Motor neuron (in vitro differentiated cells): Measurements from ENCODE around the gene TMEM120B. TPM values are rescaled to one million over a fixed set of nuclear protein-coding genes. Genes with fewer than 3 reads are reported as not detected.

ENCODE experiments used
- ATAC-seq, 8 experiments: fragments of 200-7000 bp; cut with Tn5 transposase; replicated peaks in 6 of 8; 2 replicates each; pipeline ENCODE4 v1.8.0; 2021; ENCODE audit warnings: mild to moderate bottlenecking in 8 of 8, moderate library complexity in 8 of 8
- H3K27ac ChIP-seq, 2 donors: fragments of 250-450 bp; sonication (Bioruptor Pico); 2 replicates each; pipeline ENCODE4 v1.9.0; 2021; ENCODE audit warnings: antibody characterized with exemption in 2 of 2, mild to moderate bottlenecking in 2 of 2, moderate library complexity in 1 of 2
- H3K4me1 ChIP-seq, 2 donors: fragments of 250-450 bp; sonication (Bioruptor Pico); replicated peaks in 1 of 2; 2 replicates each; pipeline ENCODE4 v1.6.1; 2021; ENCODE audit warnings: antibody characterized with exemption in 2 of 2, mild to moderate bottlenecking in 2 of 2, moderate library complexity in 1 of 2
- H3K4me3 ChIP-seq, 5 donors: fragments of 250-450 bp; sonication (Bioruptor Pico); 2 replicates each; pipeline ENCODE4 v1.9.0; 2021; ENCODE audit warnings: antibody characterized with exemption in 5 of 5, mild to moderate bottlenecking in 5 of 5, moderate library complexity in 4 of 5
- WGBS, 10 experiments: fragments of 450-650 bp; shearing (Covaris generic); methylation state at CpG; one replicate each; pipeline ENCODE4 v1.0.0; 2022; 5-methylcytosine and 5-hydroxymethylcytosine counted together
- in situ Hi-C, 9 experiments: fragments of 400-800 bp; cut with MboI; loops; one replicate each; pipeline ENCODE4 v1.15.0; 2021; ENCODE audit warnings: low sequenced_read_pairs in 9 of 9, low pct_unique_long_range_greater_than_20kb in 2 of 9; ENCODE audit not compliant: unreplicated experiment in 9 of 9
- total RNA-seq, 8 experiments: library from RNA; unstranded; fragments of 300-600 nt; gene quantifications; 2 replicates each; pipeline versions ENCODE4 v1.2.3 to v1.2.4, GENCODE V29; 2022

TMEM120B gene
- total RNA-seq, 8 experiments from 2014 or later: 4.9 to 13.4 (median 7.7) TPM

DNA sequence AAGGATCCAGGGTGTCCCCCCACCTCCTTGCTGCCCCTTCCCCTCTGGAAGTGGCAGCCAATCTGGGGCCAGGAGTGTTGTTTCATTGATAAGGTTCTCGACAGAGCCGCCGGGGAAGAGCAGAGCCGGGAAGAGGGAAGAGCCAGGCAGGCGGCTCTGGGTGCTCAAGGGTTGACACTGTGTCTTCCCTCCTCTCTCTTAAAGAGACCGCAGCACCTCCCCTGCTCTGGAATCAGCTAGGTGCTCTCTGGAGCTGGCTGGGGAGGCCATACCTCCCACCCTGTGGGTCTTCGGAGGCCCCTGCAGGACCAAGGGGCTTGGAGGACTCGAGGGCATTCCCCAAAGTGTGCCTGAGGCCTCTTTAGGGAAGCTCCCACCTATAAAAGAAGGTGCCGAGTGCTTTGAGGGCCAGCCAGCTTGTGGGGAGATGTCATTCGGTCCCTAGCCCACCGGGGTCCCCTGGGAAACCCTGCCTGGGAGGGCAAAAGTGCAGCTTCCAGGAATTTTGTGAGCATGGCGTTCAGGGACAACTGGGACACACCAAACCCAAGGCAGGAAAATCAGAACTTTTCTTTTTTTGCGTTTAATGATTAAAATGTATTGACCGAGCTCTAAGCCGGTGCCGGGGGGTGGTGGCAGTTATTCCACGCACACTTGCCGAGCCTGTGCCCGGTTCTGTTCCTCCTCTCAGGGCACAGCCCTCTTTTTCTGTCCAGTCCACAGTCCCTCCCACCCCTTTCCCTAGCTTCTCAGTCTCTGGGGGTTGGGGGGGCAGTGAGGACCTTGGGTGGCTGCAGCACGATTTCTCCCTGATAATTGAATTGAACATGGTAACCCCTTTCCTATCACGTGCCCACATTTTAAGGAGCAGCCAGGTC lies 94.2 kb downstream of the TMEM120B start:
- peak; percentile 2 to 46 (median 26) for ATAC-seq
- WGBS, 10 experiments: 0 to 65% (median 15%) methylated on average over 1 to 19 of the region's 21 CpGs; no CpG with 5 or more reads in 1 of the 10 experiments
- Histone ChIP-seq H3K4me3 (peak overlapping the region; percentile 54 to 92 (median 57)), H3K27ac (peak overlapping the region; percentile 59 to 76), H3K4me1 (peaks cover 12 to 14% of the 10 kb centered on the region in 2 donors)
- in situ Hi-C loops: no loop called here

DNA sequence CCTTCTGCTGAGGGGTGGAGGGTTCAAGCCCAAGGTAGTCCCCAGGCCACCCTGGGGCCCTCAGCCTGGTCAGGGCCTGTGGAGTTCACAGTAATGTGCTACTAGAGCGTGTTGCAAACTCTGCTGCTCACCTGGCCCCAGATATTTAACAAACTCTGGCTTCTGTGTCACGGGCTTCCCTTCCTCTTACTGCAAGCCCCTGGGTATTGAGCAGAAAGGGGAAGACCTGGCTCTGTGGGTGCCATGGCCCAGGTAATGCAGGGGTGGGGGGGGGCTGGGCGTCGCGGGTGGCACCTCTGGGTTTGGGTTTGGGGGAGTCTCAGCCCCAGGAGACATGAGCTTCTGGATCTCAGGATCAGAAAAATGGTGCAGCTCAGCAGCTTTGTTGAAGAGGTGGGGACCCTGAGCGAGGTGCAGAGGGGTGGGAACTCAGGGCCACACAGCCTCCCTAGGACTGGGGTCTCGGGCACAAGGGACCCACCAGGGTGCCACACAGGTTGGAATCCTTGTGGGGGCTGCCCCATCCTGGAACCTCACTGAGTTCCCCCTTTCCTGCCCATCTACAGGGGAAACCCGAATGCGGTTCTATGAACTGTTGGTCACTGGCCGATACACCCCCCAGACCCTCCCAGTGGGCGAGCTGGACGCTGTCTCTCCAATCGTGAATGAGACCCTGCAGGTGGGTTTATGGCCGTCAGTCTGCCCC lies 95.2 kb downstream of the TMEM120B start:
- Histone ChIP-seq H3K4me1 (peaks cover 12 to 15% of the 10 kb centered on the region in 2 donors), H3K27ac (no peak overlapping the region), H3K4me3 (peak overlapping the region in 1 of 5 donors; percentile 54)
- no peak for ATAC-seq
- in situ Hi-C loops: no loop called here
- WGBS, 10 experiments: 70 to 100% (median 85%) methylated on average over 1 to 3 of the region's 14 CpGs; no CpG with 5 or more reads in 6 of the 10 experiments

DNA sequence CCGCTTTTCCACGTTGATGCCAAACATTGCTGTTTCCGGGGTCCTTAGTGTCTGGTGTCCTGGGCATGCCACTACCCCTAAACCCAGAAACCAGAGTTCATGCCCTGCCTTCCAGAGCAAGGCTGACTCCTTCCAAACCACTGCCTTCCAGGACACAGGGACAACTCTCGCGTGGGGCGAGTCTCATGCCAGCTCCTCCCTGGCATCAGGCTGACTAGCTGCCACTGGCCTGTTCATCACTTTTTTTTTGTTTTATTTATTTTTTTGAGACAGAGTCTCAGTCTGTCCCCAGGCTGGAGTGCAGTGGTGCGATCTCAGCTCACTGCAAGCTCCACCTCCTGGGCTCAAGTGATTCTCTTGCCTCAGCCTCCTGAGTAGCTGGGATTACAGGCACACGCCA lies 96.1 kb downstream of the TMEM120B start:
- H3K27ac ChIP-seq: no peak overlapping the region
- no peak overlapping the region for H3K4me3 ChIP-seq
- H3K4me1 ChIP-seq: peaks cover 17 to 21% of the 10 kb centered on the region in 2 donors
- in situ Hi-C loops: no loop called here
- WGBS, 10 experiments: 70 to 100% (median 94%) methylated on average over 1 to 7 of the region's 8 CpGs; no CpG with 5 or more reads in 4 of the 10 experiments
- no peak for ATAC-seq

DNA sequence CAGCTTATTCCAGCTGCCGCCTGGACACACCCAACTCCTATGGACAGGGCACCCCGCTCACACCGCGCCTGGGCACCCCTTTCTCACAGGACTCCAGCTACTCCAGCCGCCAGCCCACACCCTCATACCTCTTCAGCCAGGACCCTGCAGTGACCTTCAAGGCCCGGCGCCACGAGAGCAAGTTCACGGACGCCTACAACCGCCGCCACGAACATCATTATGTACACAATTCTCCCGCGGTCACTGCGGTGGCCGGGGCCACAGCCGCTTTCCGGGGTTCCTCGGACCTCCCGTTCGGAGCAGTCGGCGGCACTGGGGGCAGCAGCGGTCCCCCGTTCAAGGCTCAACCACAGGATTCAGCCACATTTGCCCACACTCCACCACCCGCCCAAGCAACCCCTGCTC lies 97.2 kb downstream of the TMEM120B start:
- H3K27ac ChIP-seq: no peak overlapping the region
- no peak overlapping the region for H3K4me3 ChIP-seq
- in situ Hi-C loops: no loop called here
- no peak for ATAC-seq
- H3K4me1 ChIP-seq: peaks cover 17 to 21% of the 10 kb centered on the region in 2 donors
- 60 to 80% (median 75%) methylated on average over 1 to 2 of the region's 27 CpGs; no CpG with 5 or more reads in 6 of the 10 experiments for whole genome bisulfite sequencing, 10 experiments

DNA sequence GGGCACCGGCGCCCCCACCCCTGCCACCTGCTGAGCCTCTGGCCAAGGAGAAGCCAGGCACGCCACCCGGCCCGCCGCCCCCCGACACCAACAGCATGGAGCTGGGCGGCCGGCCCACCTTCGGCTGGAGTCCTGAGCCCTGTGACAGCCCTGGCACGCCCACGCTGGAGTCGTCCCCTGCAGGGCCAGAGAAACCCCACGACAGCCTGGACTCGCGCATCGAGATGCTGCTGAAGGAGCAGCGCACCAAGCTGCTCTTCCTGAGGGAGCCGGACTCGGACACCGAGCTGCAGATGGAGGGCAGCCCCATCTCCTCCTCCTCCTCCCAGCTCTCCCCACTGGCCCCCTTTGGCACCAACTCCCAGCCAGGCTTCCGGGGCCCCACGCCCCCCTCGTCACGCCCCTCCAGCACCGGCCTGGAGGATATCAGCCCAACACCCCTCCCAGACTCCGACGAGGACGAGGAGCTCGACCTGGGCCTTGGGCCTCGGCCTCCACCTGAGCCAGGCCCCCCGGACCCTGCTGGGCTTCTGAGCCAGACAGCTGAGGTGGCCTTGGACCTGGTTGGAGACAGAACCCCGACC lies 97.8 kb downstream of the TMEM120B start:
- Histone ChIP-seq H3K27ac (no peak overlapping the region), H3K4me1 (peaks cover 17 to 21% of the 10 kb centered on the region in 2 donors), H3K4me3 (no peak overlapping the region)
- in situ Hi-C loops: no loop called here
- WGBS, 10 experiments: 33 to 100% (median 80%) methylated on average over 1 of the region's 33 CpGs; no CpG with 5 or more reads in 7 of the 10 experiments
- no peak for ATAC-seq

DNA sequence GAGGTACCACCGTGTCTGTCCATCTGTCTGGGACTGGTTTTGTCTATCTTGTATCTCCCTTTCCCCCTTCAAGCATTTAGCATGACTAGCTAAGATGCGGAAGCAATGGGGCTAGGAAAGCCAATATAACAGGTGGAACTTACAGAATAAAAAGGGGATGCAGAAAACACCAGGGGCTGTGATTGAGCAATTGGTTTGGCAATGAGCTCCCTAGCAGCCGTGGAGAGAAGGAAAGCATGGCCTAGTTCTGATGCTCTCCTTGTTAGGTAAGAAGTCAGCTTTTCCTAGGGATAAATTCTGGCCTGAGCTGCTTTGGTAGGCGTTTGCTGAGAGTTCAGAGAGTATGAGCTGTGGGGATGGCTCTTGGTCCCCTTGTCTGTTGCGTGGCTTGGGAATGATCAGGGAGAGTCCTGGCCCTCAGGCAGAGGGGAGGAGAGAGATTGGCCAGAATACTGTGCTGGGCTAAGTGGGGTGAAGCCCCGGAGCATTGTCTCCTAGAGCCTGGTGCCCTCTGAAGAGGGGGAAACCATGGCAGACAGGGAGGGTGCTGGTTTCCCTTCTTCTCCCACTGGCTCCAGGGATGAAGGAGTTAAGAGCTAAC lies 98.4 kb downstream of the TMEM120B start:
- Histone ChIP-seq H3K4me1 (peaks cover 17 to 21% of the 10 kb centered on the region in 2 donors), H3K4me3 (peak overlapping the region in 4 of 5 donors; percentile 39 to 59 (median 47)), H3K27ac (no peak overlapping the region)
- in situ Hi-C loops: no loop called here
- no peak for ATAC-seq
- WGBS, 10 experiments: 0 to 100% (median 69%) methylated on average over 1 to 5 of the region's 6 CpGs

DNA sequence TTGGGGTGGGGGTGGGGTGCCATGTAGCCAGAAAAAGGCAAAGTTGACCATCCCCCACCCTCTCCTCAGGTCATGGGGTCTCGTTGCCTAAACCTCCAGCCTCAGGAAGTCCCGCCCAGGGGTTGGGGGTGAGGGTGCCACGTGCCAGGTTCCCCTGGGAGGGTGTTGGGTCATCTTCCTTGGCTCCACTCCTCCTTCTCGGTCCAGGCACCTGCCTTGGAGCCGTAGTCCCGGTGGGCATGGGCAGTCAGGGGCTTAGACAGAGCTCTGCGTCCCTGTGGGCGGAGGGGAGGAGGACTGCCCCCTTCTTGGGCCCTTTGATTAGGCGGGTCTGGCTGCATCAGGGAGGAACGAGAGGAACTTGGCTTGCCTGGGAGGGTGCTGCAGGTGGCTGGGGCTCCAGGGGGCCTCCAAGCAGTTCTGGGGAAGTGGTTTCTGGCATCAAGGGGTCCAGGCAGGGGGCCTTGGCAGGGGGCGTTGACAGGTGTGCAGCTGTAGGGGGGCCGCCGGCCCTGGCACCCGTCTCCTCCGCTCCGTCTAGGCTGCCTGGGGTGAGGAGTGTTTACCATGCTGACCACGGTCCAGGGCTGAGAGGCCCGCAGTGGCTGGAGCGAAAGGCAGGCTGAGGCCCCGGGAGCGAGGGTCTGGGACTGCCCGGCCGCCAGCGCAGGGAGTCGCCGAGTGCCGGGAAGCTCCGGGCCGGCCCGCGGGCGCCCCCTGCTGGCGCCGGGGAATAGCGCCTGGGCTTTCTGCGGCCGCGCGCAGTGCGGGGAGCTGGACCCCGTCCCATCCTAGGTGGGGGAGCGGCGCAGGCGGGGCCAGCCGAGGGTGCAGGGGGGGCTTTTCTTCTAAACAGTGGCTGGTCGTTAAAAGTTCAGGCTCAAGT lies 99.1 kb downstream of the TMEM120B start:
- peak overlapping the region in 1 of 2 donors; percentile 34 for H3K27ac ChIP-seq
- peak overlapping the region; percentile 33 to 59 (median 44) for H3K4me3 ChIP-seq
- in situ Hi-C loops: no loop called here
- ATAC-seq: peak; percentile 82 to 90 (median 84)
- H3K4me1 ChIP-seq: peaks cover 17 to 20% of the 10 kb centered on the region in 2 donors
- 0 to 14% (median 0%) methylated on average over 1 to 7 of the region's 46 CpGs; no CpG with 5 or more reads in 5 of the 10 experiments for WGBS, 10 experiments

DNA sequence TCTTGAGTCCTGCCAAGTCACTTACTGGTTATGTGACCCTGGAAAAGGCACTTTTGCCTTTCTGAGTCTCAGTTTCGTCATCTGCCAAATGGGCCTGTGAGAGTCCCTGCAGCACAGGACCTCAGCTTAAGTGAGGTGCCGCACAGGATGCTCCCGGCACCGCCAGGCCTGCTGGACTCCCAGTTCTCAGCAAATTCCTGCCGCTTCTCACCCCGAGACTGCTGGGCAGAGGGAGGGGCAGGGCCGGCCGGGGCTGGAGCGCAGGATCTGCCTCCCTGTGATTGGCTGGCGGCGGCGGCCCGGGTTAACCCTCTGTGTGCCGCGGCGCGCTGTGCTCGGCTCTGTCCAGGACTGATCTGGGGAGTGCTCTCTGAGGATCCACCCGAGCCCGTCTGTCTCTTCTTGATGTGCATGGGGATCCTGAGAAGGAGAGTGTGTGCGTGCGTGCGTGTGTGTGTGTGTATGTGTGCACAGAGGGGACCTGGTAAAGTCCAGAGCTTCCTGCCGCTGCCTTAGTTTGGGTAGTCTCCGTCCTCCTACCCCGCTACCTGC lies 99.8 kb downstream of the TMEM120B start:
- peak overlapping the region; percentile 33 to 59 (median 44) for H3K4me3 ChIP-seq
- H3K27ac ChIP-seq: no peak overlapping the region
- H3K4me1 ChIP-seq: peaks cover 11 to 14% of the 10 kb centered on the region in 2 donors
- peak; percentile 72 to 83 (median 77) for ATAC-seq
- in situ Hi-C loops: no loop called here
- WGBS, 10 experiments: 0 to 58% (median 20%) methylated on average over 3 to 4 of the region's 26 CpGs; no CpG with 5 or more reads in 7 of the 10 experiments

DNA sequence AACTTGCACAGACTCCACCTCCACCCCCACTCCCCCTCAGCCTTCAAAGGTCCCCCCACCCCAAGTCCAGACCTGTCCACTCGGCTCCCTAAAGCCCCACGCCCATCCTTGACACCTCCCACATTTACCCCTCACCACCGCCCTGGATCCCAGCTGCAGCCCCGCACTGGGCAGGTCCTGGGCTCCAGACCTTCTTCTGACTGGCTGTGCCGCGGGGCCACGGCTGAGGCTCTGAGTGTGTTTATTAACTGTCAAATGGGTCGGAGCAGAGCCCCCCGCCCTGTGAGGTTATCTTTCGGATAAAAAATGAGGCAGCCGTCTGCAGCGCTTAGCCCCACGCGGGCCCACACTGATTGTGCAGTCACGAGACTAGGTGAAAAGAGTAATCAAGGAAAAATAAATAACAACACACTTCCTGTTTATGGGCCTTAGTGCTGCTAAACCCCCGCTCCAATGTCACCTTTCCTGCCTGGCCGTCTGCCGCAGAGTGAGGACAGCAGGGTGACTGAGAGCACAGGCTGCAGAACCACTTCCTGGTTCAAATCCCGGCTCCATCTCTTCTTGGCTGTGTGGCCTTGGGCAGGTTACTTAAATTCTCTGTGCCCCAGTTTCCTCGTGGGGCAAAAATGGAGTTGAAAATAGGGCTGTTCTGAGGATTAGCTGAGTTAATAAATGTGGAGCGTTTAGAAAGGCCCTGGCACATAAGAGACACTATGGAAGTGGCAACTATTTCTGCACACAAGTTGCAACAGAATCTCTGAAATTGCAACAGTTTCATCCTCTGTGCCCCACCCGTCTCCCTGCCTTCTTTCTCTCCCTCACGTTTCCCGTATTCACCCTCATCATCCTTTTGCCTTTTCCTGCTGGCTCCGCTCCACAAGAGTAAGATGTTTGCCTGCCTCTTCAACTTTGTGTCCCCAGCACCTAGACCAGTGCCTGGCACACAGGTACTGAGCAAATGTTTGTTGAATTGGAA lies 100.7 kb downstream of the TMEM120B start:
- WGBS, 10 experiments: 20 to 78% (median 53%) methylated on average over 1 to 12 of the region's 25 CpGs; no CpG with 5 or more reads in 1 of the 10 experiments
- in situ Hi-C loops: no loop called here
- ATAC-seq: peak; percentile 0 to 7 (median 2)
- Histone ChIP-seq H3K4me1 (peaks cover 10 to 14% of the 10 kb centered on the region in 2 donors), H3K4me3 (peak overlapping the region; percentile 33 to 59 (median 44)), H3K27ac (no peak overlapping the region)

DNA sequence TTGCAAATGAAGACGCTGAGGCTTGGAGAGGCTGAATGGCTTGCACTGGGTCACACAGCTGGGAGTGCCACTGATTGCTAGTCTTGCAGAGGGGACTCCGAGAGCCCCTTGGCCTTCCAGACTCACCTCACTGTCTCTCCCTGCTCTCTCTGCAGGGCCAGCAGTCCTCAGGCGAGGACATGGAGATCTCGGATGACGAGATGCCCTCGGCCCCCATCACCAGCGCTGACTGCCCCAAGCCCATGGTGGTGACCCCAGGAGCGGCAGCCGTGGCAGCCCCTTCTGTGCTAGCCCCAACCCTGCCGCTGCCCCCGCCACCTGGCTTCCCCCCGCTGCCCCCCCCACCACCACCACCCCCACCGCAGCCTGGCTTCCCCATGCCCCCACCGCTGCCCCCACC lies 101.4 kb downstream of the TMEM120B start:
- no peak for ATAC-seq
- peaks cover 10 to 14% of the 10 kb centered on the region in 2 donors for H3K4me1 ChIP-seq
- no peak overlapping the region for H3K27ac ChIP-seq
- 92 to 100% methylated on average over 1 to 4 of the region's 14 CpGs; no CpG with 5 or more reads in 8 of the 10 experiments for WGBS, 10 experiments
- no peak overlapping the region for H3K4me3 ChIP-seq
- in situ Hi-C loops: no loop called here
